Mucosa of descending colon (tissue), 3 donors: ENCODE results near the gene TPM1. TPM values are rescaled to one million over a fixed set of nuclear protein-coding genes. Genes with fewer than 3 reads are reported as not detected.

ENCODE experiments used
- ATAC-seq: fragments of 200-7000 bp; cut with Tn5 transposase; one replicate; pipeline ENCODE4 v1.9.1; 2020; ENCODE audit warnings: mild to moderate bottlenecking, moderate library complexity
- DNase-seq, 3 donors: peaks; one replicate each; pipeline ENCODE4 v3.0.0-alpha.2; 2020
- H3K36me3 ChIP-seq: fragments of 200-600 bp; one replicate; pipeline ENCODE4 v1.8.0; 2021; ENCODE audit warnings: low read depth, mild to moderate bottlenecking
- H3K4me1 ChIP-seq: fragments of 200-600 bp; one replicate; pipeline ENCODE4 v1.8.0; 2021; ENCODE audit warnings: low read depth, mild to moderate bottlenecking
- H3K4me3 ChIP-seq: fragments of 200-600 bp; one replicate; pipeline ENCODE4 v1.8.0; 2021; ENCODE audit warnings: mild to moderate bottlenecking
- H3K9me3 ChIP-seq: fragments of 200-600 bp; one replicate; pipeline ENCODE4 v1.8.0; 2021; ENCODE audit warnings: mild to moderate bottlenecking
- intact Hi-C, 2 donors: fragments of 100-400 bp; cut with DNase I in 1 of 2; cut with micrococcal nuclease in 1 of 2; formaldehyde crosslinking; loops; one replicate each; pipeline versions ENCODE4 v1.11.0 to v1.11.1; 2022; cut with DNase I, micrococcal nuclease
- total RNA-seq, 3 donors: library from RNA; stranded (reverse); fragmentation: NEBNext Ultra II Directional in 2 of 3; extraction: Animal tissue kit (Norgen Biotek cat#: 25700) in 2 of 3; gene quantifications; one replicate each; pipeline versions ENCODE4 v1.2.1 to v1.2.4, GENCODE V29; 2021 to 2023
- TF ChIP-seq, protein P1 (sequence below): fragments of 200-600 bp; IDR thresholded peaks from one replicate; pipeline ENCODE4 v1.8.0; 2022; ENCODE audit warnings: antibody characterized with exemption, mild to moderate bottlenecking
- donor health status: DM: no; HTN: no; CAD: no; lungs with moderate emphysema.
- donor health status: DM: no; HTN: no; CAD: no.
- donor health status: DM: no; HTN: yes; CAD: no.

The TPM1 gene
- total RNA-seq, 3 donors from 2014 or later, result 613 to 1,704 (median 696) TPM

DNA sequence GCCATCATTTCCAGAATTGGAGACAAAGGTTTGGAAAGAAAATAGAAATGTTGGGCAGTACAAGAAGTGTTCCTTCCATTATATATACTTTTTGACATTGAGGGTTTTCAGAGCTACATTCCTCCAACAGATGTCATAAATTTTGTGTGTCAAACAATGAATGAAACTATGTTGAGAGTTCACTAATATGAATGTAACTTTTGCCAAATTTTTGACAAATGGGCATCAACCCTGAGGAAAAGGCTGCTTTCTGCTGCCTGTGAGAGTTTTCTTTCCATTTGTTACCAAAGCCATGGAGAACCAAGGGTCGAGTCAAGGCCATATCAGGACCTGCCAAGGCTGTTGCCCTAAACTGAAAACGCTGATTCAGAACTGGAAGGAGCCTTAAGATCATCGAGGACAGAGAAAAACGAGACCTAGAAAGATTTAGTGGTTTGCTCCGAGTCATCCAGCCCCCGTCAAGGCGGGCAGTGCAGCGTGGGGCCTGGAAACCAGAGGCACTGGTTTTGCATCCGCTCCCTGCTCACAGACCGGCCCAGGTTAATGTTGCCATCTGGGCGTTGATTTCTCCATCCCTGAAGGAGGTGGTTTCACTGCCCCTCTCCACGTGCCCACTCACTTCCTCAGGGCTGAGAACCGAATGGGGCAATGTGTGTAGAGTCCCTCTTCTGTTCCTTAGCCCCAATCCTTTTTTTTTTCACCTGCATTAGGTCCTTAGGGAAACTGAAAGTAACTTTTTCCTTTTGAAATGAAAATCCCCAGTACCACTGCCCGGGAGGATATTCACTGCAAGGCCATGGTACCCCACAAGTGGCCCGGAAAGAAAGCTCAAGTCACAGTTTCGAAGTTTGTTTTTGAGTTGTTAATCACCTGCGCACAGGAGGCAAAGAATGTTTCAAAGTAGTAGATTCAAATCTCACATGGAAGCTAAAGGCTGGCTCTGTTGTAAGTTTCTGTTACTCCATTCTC is 32.8 kb downstream of the TPM1 start:
- no peaks in the 10 kb centered on the region for H3K4me1 ChIP-seq
- no peaks in the 10 kb centered on the region for H3K36me3 ChIP-seq
- intact Hi-C loops, result no loop called here
- TF ChIP-seq, protein P1, sequence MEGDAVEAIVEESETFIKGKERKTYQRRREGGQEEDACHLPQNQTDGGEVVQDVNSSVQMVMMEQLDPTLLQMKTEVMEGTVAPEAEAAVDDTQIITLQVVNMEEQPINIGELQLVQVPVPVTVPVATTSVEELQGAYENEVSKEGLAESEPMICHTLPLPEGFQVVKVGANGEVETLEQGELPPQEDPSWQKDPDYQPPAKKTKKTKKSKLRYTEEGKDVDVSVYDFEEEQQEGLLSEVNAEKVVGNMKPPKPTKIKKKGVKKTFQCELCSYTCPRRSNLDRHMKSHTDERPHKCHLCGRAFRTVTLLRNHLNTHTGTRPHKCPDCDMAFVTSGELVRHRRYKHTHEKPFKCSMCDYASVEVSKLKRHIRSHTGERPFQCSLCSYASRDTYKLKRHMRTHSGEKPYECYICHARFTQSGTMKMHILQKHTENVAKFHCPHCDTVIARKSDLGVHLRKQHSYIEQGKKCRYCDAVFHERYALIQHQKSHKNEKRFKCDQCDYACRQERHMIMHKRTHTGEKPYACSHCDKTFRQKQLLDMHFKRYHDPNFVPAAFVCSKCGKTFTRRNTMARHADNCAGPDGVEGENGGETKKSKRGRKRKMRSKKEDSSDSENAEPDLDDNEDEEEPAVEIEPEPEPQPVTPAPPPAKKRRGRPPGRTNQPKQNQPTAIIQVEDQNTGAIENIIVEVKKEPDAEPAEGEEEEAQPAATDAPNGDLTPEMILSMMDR, result no peak
- no peaks in the 10 kb centered on the region for H3K9me3 ChIP-seq
- H3K4me3 ChIP-seq, result no peak overlapping the region
- DNase-seq (no peak), ATAC-seq (no peak)

DNA sequence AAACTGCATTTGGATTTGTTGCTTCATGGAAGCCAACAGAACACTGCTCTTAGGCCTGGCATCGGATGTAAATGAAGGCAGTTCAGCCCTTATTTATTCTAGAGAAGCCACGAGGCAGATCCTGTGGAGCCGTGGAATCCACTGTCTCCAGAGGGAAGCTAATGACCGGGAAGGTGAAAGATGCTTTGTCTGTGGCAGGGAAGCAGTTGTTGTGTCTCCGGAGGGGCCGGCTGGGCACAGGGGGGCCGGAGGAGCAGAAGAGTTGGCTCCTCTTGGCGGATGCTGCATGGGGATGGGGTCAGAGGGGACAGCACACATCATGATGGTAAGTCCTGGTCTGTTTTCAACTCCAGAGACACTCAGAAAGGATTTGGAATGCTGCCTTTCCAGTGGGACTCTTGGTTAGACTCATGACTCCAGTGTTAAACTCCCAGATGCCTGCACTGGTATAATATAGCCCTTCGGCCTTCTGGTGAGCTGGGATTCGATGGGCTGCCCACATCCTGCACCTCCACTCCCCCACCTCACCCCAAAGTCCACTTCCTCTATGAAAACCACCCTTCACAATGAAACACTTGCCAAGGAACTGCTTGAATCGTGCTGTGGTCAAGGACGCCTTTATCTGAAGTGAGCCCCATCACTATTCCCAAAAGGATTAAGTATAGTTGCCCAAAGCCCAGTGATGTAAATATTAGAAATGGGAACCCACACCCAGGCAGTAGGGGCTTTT is 33.6 kb downstream of the TPM1 start:
- DNase-seq (no peak), ATAC-seq (no peak)
- Histone ChIP-seq H3K36me3 (no peaks in the 10 kb centered on the region), H3K9me3 (no peaks in the 10 kb centered on the region), H3K4me3 (no peak overlapping the region), H3K4me1 (no peaks in the 10 kb centered on the region)
- TF ChIP-seq, protein P1, result no peak
- intact Hi-C loops, result no loop called here

DNA sequence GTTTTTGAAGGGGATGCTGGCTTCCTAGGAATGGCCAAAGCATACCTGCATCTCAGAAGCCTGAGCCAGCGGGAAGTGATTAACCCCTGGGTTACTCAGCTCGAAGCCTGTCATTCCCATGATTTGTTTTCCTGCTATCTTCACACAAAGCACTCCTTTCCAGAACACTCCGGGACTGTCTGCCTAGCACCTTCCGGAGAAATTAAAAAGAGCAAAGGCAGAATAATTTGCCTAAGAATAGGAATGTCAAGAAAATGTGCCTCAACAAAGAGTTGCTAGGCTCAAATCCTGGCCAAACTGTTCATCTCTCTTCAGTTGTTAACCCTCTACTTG is 34.1 kb downstream of the TPM1 start:
- H3K4me1 ChIP-seq, result no peaks in the 10 kb centered on the region
- intact Hi-C loops, result no loop called here
- DNase-seq, result no peak
- no peaks in the 10 kb centered on the region for H3K9me3 ChIP-seq
- H3K4me3 ChIP-seq, result no peak overlapping the region
- TF ChIP-seq, protein P1, result no peak
- ATAC-seq, result no peak
- H3K36me3 ChIP-seq, result no peaks in the 10 kb centered on the region

DNA sequence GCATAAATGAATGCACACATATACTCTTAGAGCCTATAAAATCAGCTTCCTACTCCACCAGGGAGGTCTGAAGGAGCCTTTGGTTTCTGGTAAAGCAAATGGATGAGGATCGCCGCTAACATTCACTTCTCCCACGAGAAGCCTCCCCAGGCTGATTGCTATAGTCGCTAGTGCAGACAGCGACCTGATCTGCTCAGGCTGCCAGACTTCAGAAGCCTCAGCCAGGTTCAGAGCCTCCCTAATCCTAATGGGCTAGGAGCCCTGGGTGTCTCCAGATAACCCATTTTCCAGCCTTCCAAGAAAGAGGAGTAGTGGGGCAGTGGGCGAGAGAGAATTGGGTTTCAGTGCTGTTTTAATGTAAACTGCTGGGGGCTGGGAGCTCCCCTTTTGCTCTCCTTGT is 35.4 kb downstream of the TPM1 start:
- intact Hi-C loops, result no loop called here
- no peaks in the 10 kb centered on the region for H3K4me1 ChIP-seq

DNA sequence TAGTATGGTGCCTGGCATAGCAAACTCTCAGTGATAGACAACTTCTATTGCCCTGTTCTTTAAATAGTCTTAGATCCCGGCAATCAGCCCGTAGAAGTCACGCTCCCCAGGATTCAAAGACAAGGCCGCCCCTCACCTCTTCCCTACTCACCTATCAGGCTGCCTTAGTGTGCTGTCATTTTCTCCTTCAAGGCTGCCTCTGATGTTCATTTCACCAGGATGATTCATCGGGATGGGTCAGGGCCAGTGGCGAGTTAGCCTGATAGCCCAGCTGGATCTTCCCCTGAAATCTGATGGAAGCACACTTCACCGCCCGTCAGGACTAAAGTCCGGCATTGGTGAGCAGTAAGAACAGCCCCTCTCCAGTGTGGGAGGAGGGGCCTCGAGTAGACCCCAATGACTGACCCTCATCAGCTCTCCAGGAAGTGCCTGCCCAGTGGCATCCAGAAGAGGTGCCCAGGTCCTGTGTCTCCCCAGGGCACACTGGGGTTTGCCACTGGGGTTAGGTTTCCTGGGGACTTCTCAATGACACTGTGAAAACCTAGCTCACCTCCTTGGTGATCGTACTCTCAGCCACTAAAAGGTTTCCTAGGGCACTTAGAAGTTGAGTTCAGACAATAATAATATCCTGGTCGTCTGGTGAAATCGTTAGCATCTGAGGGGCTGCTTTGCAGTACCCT is 37.5 kb downstream of the TPM1 start:
- Histone ChIP-seq H3K4me1 (no peaks in the 10 kb centered on the region), H3K4me3 (no peak overlapping the region), H3K9me3 (no peaks in the 10 kb centered on the region), H3K36me3 (no peaks in the 10 kb centered on the region)
- TF ChIP-seq, protein P1, result no peak
- intact Hi-C loops, result no loop called here
- peak; percentile 59 for ATAC-seq
- no peak for DNase-seq

More for the DNA sequence above, 35.4 kb downstream of the TPM1 start:
- DNase-seq (no peak), ATAC-seq (no peak)
- TF ChIP-seq, protein P1, result no peak
- no peak overlapping the region for H3K4me3 ChIP-seq
- H3K9me3 ChIP-seq, result no peaks in the 10 kb centered on the region
- H3K36me3 ChIP-seq, result no peaks in the 10 kb centered on the region
